GM23338 (cell line): ENCODE measurements around the gene HERC4. TPM values are rescaled to one million over a fixed set of nuclear protein-coding genes. Genes with fewer than 3 reads are reported as not detected.

Experiments used
- ATAC-seq: fragments of 200-7000 bp; cut with Tn5 transposase; 3 replicates; pipeline ENCODE4 v1.9.1; 2020
- DNase-seq: peaks from one replicate; pipeline ENCODE4 v3.0.0-alpha.2; 2015; ENCODE audit warnings: low spot score
- H2AFZ ChIP-seq: fragments of 200-600 bp; sonication (generic); 2 replicates; pipeline ENCODE4 v1.8.0; 2016; ENCODE audit warnings: antibody characterized with exemption, mild to moderate bottlenecking, moderate library complexity
- H3F3A ChIP-seq: fragments of 200-600 bp; sonication (generic); replicated peaks from 2 replicates; pipeline ENCODE4 v1.8.0; 2017; ENCODE audit warnings: antibody characterized with exemption, mixed run types, low read depth
- H3K27ac ChIP-seq: fragments of 200-600 bp; sonication (generic); 2 replicates; pipeline ENCODE4 v1.6.1; 2016; ENCODE audit warnings: low read depth
- H3K27me3 ChIP-seq: fragments of 200-600 bp; sonication (generic); 2 replicates; pipeline ENCODE4 v1.8.0; 2016; ENCODE audit warnings: mild to moderate bottlenecking, mixed run types, moderate library complexity; ENCODE audit not compliant: insufficient read depth
- H3K36me3 ChIP-seq: fragments of 200-600 bp; sonication (generic); 2 replicates; pipeline ENCODE4 v1.8.0; 2016; ENCODE audit warnings: mild to moderate bottlenecking; ENCODE audit not compliant: insufficient read depth
- H3K4me1 ChIP-seq: fragments of 200-600 bp; sonication (generic); 2 replicates; pipeline ENCODE4 v1.8.0; 2016; ENCODE audit warnings: mild to moderate bottlenecking, moderate library complexity; ENCODE audit not compliant: insufficient read depth
- H3K4me2 ChIP-seq: fragments of 200-600 bp; sonication (generic); 2 replicates; pipeline ENCODE4 v1.7.1; 2017; ENCODE audit warnings: mixed run types
- H3K4me3 ChIP-seq: fragments of 200-600 bp; sonication (generic); 2 replicates; pipeline ENCODE4 v1.6.1; 2016; ENCODE audit warnings: mixed run types
- H3K79me2 ChIP-seq: fragments of 200-600 bp; sonication (generic); replicated peaks from 2 replicates; pipeline ENCODE4 v1.8.0; 2017; ENCODE audit warnings: mild to moderate bottlenecking; ENCODE audit not compliant: insufficient read depth
- H3K9me2 ChIP-seq: fragments of 200-600 bp; sonication (generic); 2 replicates; pipeline ENCODE4 v1.8.0; 2017; ENCODE audit not compliant: insufficient read depth
- H4K20me1 ChIP-seq: fragments of 200-600 bp; sonication (generic); replicated peaks from 2 replicates; pipeline ENCODE4 v1.8.0; 2017; ENCODE audit warnings: mild to moderate bottlenecking; ENCODE audit not compliant: insufficient read depth
- H3K27ac Mint-ChIP-seq: 2 replicates; pipeline ENCODE4 v1.8.0; 2020; ENCODE audit warnings: inconsistent platforms, mild to moderate bottlenecking, moderate library complexity, mixed read lengths
- H3K27me3 Mint-ChIP-seq: 3 replicates; pipeline ENCODE4 v1.8.0; 2022; ENCODE audit warnings: low read depth, mild to moderate bottlenecking, moderate library complexity, mixed read lengths, inconsistent platforms; ENCODE audit not compliant: insufficient read depth, poor library complexity
- H3K36me3 Mint-ChIP-seq: 3 replicates; pipeline ENCODE4 v1.8.0; 2021; ENCODE audit warnings: low read depth, mild to moderate bottlenecking, inconsistent platforms, moderate library complexity, mixed read lengths
- H3K4me1 Mint-ChIP-seq: 3 replicates; pipeline ENCODE4 v1.8.0; 2020; ENCODE audit warnings: mild to moderate bottlenecking, inconsistent platforms, mixed read lengths
- H3K4me3 Mint-ChIP-seq: 3 replicates; pipeline ENCODE4 v1.8.0; 2021; ENCODE audit warnings: moderate library complexity, mild to moderate bottlenecking, inconsistent platforms, mixed read lengths
- H3K9me3 Mint-ChIP-seq: 3 replicates; pipeline ENCODE4 v1.8.0; 2020; ENCODE audit warnings: moderate library complexity, mild to moderate bottlenecking, inconsistent platforms, mixed read lengths
- CREB1 ChIP-seq: fragments of 250-450 bp; sonication (Bioruptor Pico); IDR thresholded peaks from 2 replicates; pipeline ENCODE4 v1.5.0; 2020; ENCODE audit warnings: low read depth, mild to moderate bottlenecking, moderate library complexity
- EZH2 ChIP-seq: fragments of 200-600 bp; sonication (generic); IDR thresholded peaks from one replicate; pipeline ENCODE4 v1.8.0; 2017; ENCODE audit warnings: antibody characterized with exemption, mild to moderate bottlenecking, low read depth; ENCODE audit not compliant: unreplicated experiment
- EZH2phosphoT487 ChIP-seq: fragments of 200-600 bp; sonication (generic); IDR thresholded peaks from one replicate; pipeline ENCODE4 v1.8.1; 2018; ENCODE audit warnings: antibody characterized with exemption; ENCODE audit not compliant: unreplicated experiment
- JUNB ChIP-seq: IDR thresholded peaks from one replicate; pipeline ENCODE4 v1.6.1; 2016; ENCODE audit warnings: antibody characterized with exemption; ENCODE audit not compliant: unreplicated experiment
- NANOG ChIP-seq: IDR thresholded peaks from 2 replicates; pipeline ENCODE4 v1.6.1; 2016; ENCODE audit warnings: antibody characterized with exemption, borderline replicate concordance
- POLR2AphosphoS5 ChIP-seq: IDR thresholded peaks from 2 replicates; pipeline ENCODE4 v1.6.1; 2016; ENCODE audit warnings: antibody characterized with exemption, low read depth
- REST ChIP-seq: IDR thresholded peaks from one replicate; pipeline ENCODE4 v1.6.1; 2018; ENCODE audit warnings: antibody characterized with exemption; ENCODE audit not compliant: unreplicated experiment
- STAT1 ChIP-seq: IDR thresholded peaks from one replicate; pipeline ENCODE4 v1.6.1; 2016; ENCODE audit warnings: antibody characterized with exemption; ENCODE audit not compliant: unreplicated experiment
- ZNF114 ChIP-seq: fragments of 250-450 bp; sonication (Bioruptor Pico); IDR thresholded peaks from 2 replicates; pipeline ENCODE4 v1.5.0; 2020; ENCODE audit warnings: mild to moderate bottlenecking, moderate library complexity
- ZNF331 ChIP-seq: fragments of 250-450 bp; sonication (Bioruptor Pico); IDR thresholded peaks from 2 replicates; pipeline ENCODE4 v1.5.0; 2020; ENCODE audit warnings: low read depth, mild to moderate bottlenecking, moderate library complexity
- polyA plus RNA-seq: library from polyadenylated mRNA; unstranded; fragments of >200 nt; fragmentation: Nextera tagmentation; extraction: Ambion mirVana; gene quantifications from 2 replicates; pipeline ENCODE4 v1.2.1, GENCODE V29; 2016
- total RNA-seq: library from RNA; depleted of rRNA; stranded (reverse); fragments of >200 nt; shearing (Covaris generic); gene quantifications from 2 replicates; pipeline ENCODE4 v1.2.3, GENCODE V29; 2014
- TF ChIP-seq, protein P1 (sequence below): IDR thresholded peaks from 2 replicates; pipeline ENCODE4 v1.6.1; 2016; ENCODE audit warnings: antibody characterized with exemption
- TF ChIP-seq, protein P2 (sequence below): fragments of 250-450 bp; sonication (Bioruptor Pico); IDR thresholded peaks from 2 replicates; pipeline ENCODE4 v1.5.0; 2020; ENCODE audit warnings: mild to moderate bottlenecking, moderate library complexity

Gene HERC4
- total and polyA plus RNA-seq, 2 experiments from 2014 or later = 20.1 to 67.2 TPM

- Histone ChIP-seq H3K4me1 (no peaks in the 10 kb centered on the region), H2AFZ (peak overlapping the region; percentile 93), H3K27ac (no peak overlapping the region), H3K4me2 (no peak overlapping the region), H3K36me3 (no peaks in the 10 kb centered on the region), H3K79me2 (no peaks in the 10 kb centered on the region), H3K27me3 (no peaks in the 10 kb centered on the region), H3K4me3 (no peak overlapping the region), H4K20me1 (no peaks in the 10 kb centered on the region), H3K9me2 (no peaks in the 10 kb centered on the region; the same call in 1 of the 2 replicates), H3F3A (no peaks in the 10 kb centered on the region)
- TF ChIP-seq, protein P1, sequence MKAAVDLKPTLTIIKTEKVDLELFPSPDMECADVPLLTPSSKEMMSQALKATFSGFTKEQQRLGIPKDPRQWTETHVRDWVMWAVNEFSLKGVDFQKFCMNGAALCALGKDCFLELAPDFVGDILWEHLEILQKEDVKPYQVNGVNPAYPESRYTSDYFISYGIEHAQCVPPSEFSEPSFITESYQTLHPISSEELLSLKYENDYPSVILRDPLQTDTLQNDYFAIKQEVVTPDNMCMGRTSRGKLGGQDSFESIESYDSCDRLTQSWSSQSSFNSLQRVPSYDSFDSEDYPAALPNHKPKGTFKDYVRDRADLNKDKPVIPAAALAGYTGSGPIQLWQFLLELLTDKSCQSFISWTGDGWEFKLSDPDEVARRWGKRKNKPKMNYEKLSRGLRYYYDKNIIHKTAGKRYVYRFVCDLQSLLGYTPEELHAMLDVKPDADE = no peak
- TF ChIP-seq CREB1 (CRISPR knock-in tag) (no peak), EZH2phosphoT487 (no peak), POLR2AphosphoS5 (no peak), JUNB (no peak), NANOG (no peak), EZH2 (no peak), ZNF331 (CRISPR knock-in tag) (no peak), ZNF114 (CRISPR knock-in tag) (no peak), REST (no peak), STAT1 (no peak)
- TF ChIP-seq, protein P2, sequence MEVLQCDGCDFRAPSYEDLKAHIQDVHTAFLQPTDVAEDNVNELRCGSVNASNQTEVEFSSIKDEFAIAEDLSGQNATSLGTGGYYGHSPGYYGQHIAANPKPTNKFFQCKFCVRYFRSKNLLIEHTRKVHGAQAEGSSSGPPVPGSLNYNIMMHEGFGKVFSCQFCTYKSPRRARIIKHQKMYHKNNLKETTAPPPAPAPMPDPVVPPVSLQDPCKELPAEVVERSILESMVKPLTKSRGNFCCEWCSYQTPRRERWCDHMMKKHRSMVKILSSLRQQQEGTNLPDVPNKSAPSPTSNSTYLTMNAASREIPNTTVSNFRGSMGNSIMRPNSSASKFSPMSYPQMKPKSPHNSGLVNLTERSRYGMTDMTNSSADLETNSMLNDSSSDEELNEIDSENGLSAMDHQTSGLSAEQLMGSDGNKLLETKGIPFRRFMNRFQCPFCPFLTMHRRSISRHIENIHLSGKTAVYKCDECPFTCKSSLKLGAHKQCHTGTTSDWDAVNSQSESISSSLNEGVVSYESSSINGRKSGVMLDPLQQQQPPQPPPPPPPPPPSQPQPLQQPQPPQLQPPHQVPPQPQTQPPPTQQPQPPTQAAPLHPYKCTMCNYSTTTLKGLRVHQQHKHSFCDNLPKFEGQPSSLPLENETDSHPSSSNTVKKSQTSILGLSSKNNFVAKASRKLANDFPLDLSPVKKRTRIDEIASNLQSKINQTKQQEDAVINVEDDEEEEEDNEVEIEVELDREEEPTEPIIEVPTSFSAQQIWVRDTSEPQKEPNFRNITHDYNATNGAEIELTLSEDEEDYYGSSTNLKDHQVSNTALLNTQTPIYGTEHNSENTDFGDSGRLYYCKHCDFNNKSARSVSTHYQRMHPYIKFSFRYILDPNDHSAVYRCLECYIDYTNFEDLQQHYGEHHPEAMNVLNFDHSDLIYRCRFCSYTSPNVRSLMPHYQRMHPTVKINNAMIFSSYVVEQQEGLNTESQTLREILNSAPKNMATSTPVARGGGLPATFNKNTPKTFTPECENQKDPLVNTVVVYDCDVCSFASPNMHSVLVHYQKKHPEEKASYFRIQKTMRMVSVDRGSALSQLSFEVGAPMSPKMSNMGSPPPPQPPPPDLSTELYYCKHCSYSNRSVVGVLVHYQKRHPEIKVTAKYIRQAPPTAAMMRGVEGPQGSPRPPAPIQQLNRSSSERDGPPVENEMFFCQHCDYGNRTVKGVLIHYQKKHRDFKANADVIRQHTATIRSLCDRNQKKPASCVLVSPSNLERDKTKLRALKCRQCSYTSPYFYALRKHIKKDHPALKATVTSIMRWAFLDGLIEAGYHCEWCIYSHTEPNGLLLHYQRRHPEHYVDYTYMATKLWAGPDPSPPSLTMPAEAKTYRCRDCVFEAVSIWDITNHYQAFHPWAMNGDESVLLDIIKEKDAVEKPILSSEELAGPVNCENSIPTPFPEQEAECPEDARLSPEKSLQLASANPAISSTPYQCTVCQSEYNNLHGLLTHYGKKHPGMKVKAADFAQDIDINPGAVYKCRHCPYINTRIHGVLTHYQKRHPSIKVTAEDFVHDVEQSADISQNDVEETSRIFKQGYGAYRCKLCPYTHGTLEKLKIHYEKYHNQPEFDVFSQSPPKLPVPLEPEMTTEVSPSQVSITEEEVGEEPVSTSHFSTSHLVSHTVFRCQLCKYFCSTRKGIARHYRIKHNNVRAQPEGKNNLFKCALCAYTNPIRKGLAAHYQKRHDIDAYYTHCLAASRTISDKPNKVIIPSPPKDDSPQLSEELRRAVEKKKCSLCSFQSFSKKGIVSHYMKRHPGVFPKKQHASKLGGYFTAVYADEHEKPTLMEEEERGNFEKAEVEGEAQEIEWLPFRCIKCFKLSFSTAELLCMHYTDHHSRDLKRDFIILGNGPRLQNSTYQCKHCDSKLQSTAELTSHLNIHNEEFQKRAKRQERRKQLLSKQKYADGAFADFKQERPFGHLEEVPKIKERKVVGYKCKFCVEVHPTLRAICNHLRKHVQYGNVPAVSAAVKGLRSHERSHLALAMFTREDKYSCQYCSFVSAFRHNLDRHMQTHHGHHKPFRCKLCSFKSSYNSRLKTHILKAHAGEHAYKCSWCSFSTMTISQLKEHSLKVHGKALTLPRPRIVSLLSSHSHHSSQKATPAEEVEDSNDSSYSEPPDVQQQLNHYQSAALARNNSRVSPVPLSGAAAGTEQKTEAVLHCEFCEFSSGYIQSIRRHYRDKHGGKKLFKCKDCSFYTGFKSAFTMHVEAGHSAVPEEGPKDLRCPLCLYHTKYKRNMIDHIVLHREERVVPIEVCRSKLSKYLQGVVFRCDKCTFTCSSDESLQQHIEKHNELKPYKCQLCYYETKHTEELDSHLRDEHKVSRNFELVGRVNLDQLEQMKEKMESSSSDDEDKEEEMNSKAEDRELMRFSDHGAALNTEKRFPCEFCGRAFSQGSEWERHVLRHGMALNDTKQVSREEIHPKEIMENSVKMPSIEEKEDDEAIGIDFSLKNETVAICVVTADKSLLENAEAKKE = no peak
- DNase-seq (no peak), ATAC-seq (peak; percentile 37; the same call in 2 of the 3 replicates)
- H3K4me3 Mint-ChIP-seq = no peak overlapping the region
- H3K4me1 Mint-ChIP-seq = no peaks in the 10 kb centered on the region
- H3K27me3 Mint-ChIP-seq = no peaks in the 10 kb centered on the region
- H3K27ac Mint-ChIP-seq = no peak overlapping the region
- no peaks in the 10 kb centered on the region for H3K36me3 Mint-ChIP-seq
- H3K9me3 Mint-ChIP-seq = no peaks in the 10 kb centered on the region
Measured at GRCh38 chr10:68121852-68122251, 46.8 kb upstream of the HERC4 start.
